ENCODE measurements around the gene TFAP2A.
A peak's percentile ranks its signal among the peaks of the same experiment; 100 is the strongest.

TFAP2A gene

DNA sequence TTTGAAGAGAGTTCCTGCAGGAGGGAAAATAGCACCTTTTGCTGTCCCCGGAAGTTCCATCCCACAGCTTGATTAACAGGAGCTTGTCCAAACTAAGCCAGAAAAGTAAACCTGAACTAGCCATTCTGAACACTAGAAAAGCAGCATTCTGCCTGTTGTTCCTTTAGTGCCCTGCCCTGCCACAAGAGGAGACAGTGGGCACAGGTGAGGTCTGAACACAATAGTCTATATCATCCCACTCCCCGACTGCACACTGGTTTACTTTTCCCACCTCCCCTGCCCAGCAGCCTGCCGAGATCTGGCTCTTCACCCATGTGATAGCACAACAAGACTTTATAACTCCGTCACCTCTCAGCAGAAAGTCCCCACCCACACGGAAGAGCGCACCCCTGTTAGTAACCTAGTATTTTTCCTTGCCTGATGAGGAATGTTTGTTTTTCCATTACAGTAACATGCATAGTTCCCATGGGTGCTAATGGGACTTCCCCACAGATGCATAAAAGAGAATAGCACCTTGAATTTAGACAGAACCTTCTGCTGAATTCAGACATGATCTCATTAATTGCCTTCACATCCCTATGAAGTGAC, 59.7 kb downstream of the TFAP2A start:
- H2BK12ac ChIP-seq (ENCODE audit: low read length) = no peak overlapping the region
- H3K4me1 ChIP-seq (ENCODE audit: control insufficient read depth in 2 of 2, insufficient read depth in 1 of 2, low read depth in 1 of 2, low read length in 2 of 2) = no peaks in the 10 kb centered on the region
- H2AFZ ChIP-seq (ENCODE audit: low read length) = no peak overlapping the region
- H3K36me3 ChIP-seq (replicated peaks in 1 of 2; ENCODE audit: control insufficient read depth in 2 of 2, insufficient read depth in 2 of 2, low read length in 2 of 2) = no peaks in the 10 kb centered on the region
- DNase-seq (ENCODE audit: low spot score) = no peak
- H2BK15ac ChIP-seq (ENCODE audit: low read length) = no peak overlapping the region
- H3K23ac ChIP-seq (ENCODE audit: low read depth, low read length, poor library complexity) = no peak overlapping the region
- H3K9ac ChIP-seq (ENCODE audit: low read depth, low read length, poor library complexity) = no peak overlapping the region
- H3K18ac ChIP-seq (ENCODE audit: low read length) = no peak overlapping the region
- no peak overlapping the region for H2AK5ac ChIP-seq (ENCODE audit: low read depth, low read length)
- H3K79me1 ChIP-seq (ENCODE audit: low read depth, low read length) = no peaks in the 10 kb centered on the region
- no peak overlapping the region for H3K27ac ChIP-seq (replicated peaks; ENCODE audit: low read length)
- no peak overlapping the region for H3K14ac ChIP-seq (ENCODE audit: low read length)
- H3K27me3 ChIP-seq (ENCODE audit: control insufficient read depth in 3 of 3, insufficient read depth in 3 of 3, low read depth in 1 of 3, low read length in 3 of 3) = no peaks in the 10 kb centered on the region
- no peak overlapping the region for H2BK120ac ChIP-seq (ENCODE audit: low read depth, low read length)
- no peaks in the 10 kb centered on the region for H3K9me3 ChIP-seq (replicated peaks in 1 of 2; ENCODE audit: control insufficient read depth in 2 of 2, insufficient read depth in 1 of 2, low read depth in 1 of 2, low read length in 2 of 2)
- H3K4me3 ChIP-seq (ENCODE audit: low read length in 2 of 2) = no peak overlapping the region
- no peak overlapping the region for H3K4ac ChIP-seq (ENCODE audit: low read length)
- WGBS, 2 donors (ENCODE audit: extremely low coverage in 2 of 2, insufficient read length in 2 of 2, insufficient replicate concordance in 1 of 2) = no CpG with 5 or more reads among the region's 6 CpGs
- no peak overlapping the region for H4K8ac ChIP-seq (ENCODE audit: low read depth, low read length)
- no peak overlapping the region for H2BK5ac ChIP-seq (ENCODE audit: low read length)
- H3K4me2 ChIP-seq (ENCODE audit: insufficient read depth, low read length, poor library complexity, severe bottlenecking) = no peak overlapping the region
- H4K91ac ChIP-seq (ENCODE audit: low read depth, low read length, poor library complexity) = no peak overlapping the region

DNA sequence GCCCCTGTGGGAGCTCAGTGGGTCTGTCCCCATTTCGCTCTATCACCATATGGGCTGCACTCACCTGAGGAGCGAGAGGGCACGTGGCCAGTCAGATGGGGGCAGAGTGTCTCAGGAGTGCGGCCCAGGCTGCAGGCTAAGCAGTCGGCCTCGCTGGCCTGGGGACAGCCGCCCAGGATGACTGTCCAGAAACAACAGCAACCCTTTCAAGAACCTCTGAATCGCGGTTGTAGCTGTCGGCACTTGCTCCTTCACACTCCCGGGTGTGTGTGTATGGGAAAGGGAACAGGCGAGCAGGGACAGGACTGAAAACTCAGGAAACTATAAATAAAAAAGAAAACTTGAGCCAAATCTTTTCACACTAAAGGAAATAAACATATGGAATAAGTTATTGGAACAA, 63.1 kb downstream of the TFAP2A start:
- H3K36me3 ChIP-seq (replicated peaks in 1 of 2; ENCODE audit: control insufficient read depth in 2 of 2, insufficient read depth in 2 of 2, low read length in 2 of 2) = no peaks in the 10 kb centered on the region
- no peak overlapping the region for H2AK5ac ChIP-seq (ENCODE audit: low read depth, low read length)
- H2BK12ac ChIP-seq (ENCODE audit: low read length) = no peak overlapping the region
- no peaks in the 10 kb centered on the region for H3K27me3 ChIP-seq (ENCODE audit: control insufficient read depth in 3 of 3, insufficient read depth in 3 of 3, low read depth in 1 of 3, low read length in 3 of 3)
- H2BK5ac ChIP-seq (ENCODE audit: low read length) = no peak overlapping the region
- no peak for DNase-seq (ENCODE audit: low spot score)
- H2AFZ ChIP-seq (ENCODE audit: low read length) = no peak overlapping the region
- no peaks in the 10 kb centered on the region for H3K4me1 ChIP-seq (ENCODE audit: control insufficient read depth in 2 of 2, insufficient read depth in 1 of 2, low read depth in 1 of 2, low read length in 2 of 2)
- no peak overlapping the region for H3K14ac ChIP-seq (ENCODE audit: low read length)
- no peak overlapping the region for H2BK120ac ChIP-seq (ENCODE audit: low read depth, low read length)
- no peak overlapping the region for H3K27ac ChIP-seq (replicated peaks; ENCODE audit: low read length)
- no CpG with 5 or more reads among the region's 12 CpGs for WGBS, 2 donors (ENCODE audit: extremely low coverage in 2 of 2, insufficient read length in 2 of 2, insufficient replicate concordance in 1 of 2)
- no peak overlapping the region for H3K4me2 ChIP-seq (ENCODE audit: insufficient read depth, low read length, poor library complexity, severe bottlenecking)
- no peak overlapping the region for H4K91ac ChIP-seq (ENCODE audit: low read depth, low read length, poor library complexity)
- H3K9ac ChIP-seq (ENCODE audit: low read depth, low read length, poor library complexity) = no peak overlapping the region
- no peaks in the 10 kb centered on the region for H3K79me1 ChIP-seq (ENCODE audit: low read depth, low read length)
- H3K23ac ChIP-seq (ENCODE audit: low read depth, low read length, poor library complexity) = no peak overlapping the region
- no peak overlapping the region for H4K8ac ChIP-seq (ENCODE audit: low read depth, low read length)
- H3K9me3 ChIP-seq (replicated peaks in 1 of 2; ENCODE audit: control insufficient read depth in 2 of 2, insufficient read depth in 1 of 2, low read depth in 1 of 2, low read length in 2 of 2) = no peaks in the 10 kb centered on the region
- H3K4me3 ChIP-seq (ENCODE audit: low read length in 2 of 2) = no peak overlapping the region
- no peak overlapping the region for H2BK15ac ChIP-seq (ENCODE audit: low read length)
- no peak overlapping the region for H3K4ac ChIP-seq (ENCODE audit: low read length)
- peak overlapping the region; percentile 89 for H3K18ac ChIP-seq (ENCODE audit: low read length)

DNA sequence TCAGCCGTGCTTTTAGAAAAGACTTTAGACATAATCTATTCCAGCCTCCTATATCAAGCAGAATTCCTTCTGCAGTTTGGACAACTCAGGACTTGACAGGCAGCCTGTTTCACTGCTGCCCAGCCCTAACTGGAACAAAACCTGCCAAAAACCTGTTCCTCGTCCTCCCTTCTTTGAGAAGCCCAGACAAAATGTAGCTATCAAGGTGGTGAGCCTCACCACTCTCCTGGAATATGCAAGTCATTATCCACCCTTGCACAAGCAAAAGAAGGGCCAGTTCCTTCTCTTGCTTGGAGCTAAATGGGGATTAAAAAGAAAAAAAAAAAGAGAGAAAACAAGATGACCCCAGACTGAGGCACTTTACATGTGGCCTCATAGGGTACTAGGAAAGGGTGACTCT, 64.2 kb downstream of the TFAP2A start:
- Histone ChIP-seq H4K8ac (ENCODE audit: low read depth, low read length) (no peak overlapping the region), H3K18ac (ENCODE audit: low read length) (no peak overlapping the region), H2BK120ac (ENCODE audit: low read depth, low read length) (no peak overlapping the region), H3K9ac (ENCODE audit: low read depth, low read length, poor library complexity) (no peak overlapping the region), H3K23ac (ENCODE audit: low read depth, low read length, poor library complexity) (no peak overlapping the region), H3K4me1 (ENCODE audit: control insufficient read depth in 2 of 2, insufficient read depth in 1 of 2, low read depth in 1 of 2, low read length in 2 of 2) (no peaks in the 10 kb centered on the region), H2AFZ (ENCODE audit: low read length) (no peak overlapping the region), H2BK15ac (ENCODE audit: low read length) (no peak overlapping the region), H3K4me3 (ENCODE audit: low read length in 2 of 2) (no peak overlapping the region), H2AK5ac (ENCODE audit: low read depth, low read length) (no peak overlapping the region), H3K36me3 (replicated peaks in 1 of 2; ENCODE audit: control insufficient read depth in 2 of 2, insufficient read depth in 2 of 2, low read length in 2 of 2) (no peaks in the 10 kb centered on the region), H3K79me1 (ENCODE audit: low read depth, low read length) (no peaks in the 10 kb centered on the region), H3K4ac (ENCODE audit: low read length) (no peak overlapping the region), H3K9me3 (replicated peaks in 1 of 2; ENCODE audit: control insufficient read depth in 2 of 2, insufficient read depth in 1 of 2, low read depth in 1 of 2, low read length in 2 of 2) (no peaks in the 10 kb centered on the region), H3K27ac (replicated peaks; ENCODE audit: low read length) (no peak overlapping the region), H2BK5ac (ENCODE audit: low read length) (no peak overlapping the region), H3K14ac (ENCODE audit: low read length) (no peak overlapping the region), H4K91ac (ENCODE audit: low read depth, low read length, poor library complexity) (no peak overlapping the region), H3K27me3 (ENCODE audit: control insufficient read depth in 3 of 3, insufficient read depth in 3 of 3, low read depth in 1 of 3, low read length in 3 of 3) (no peaks in the 10 kb centered on the region), H3K4me2 (ENCODE audit: insufficient read depth, low read length, poor library complexity, severe bottlenecking) (no peak overlapping the region), H2BK12ac (ENCODE audit: low read length) (no peak overlapping the region)
- no peak for DNase-seq (ENCODE audit: low spot score)
- no CpG with 5 or more reads among the region's 2 CpGs for WGBS, 2 donors (ENCODE audit: extremely low coverage in 2 of 2, insufficient read length in 2 of 2, insufficient replicate concordance in 1 of 2)

DNA sequence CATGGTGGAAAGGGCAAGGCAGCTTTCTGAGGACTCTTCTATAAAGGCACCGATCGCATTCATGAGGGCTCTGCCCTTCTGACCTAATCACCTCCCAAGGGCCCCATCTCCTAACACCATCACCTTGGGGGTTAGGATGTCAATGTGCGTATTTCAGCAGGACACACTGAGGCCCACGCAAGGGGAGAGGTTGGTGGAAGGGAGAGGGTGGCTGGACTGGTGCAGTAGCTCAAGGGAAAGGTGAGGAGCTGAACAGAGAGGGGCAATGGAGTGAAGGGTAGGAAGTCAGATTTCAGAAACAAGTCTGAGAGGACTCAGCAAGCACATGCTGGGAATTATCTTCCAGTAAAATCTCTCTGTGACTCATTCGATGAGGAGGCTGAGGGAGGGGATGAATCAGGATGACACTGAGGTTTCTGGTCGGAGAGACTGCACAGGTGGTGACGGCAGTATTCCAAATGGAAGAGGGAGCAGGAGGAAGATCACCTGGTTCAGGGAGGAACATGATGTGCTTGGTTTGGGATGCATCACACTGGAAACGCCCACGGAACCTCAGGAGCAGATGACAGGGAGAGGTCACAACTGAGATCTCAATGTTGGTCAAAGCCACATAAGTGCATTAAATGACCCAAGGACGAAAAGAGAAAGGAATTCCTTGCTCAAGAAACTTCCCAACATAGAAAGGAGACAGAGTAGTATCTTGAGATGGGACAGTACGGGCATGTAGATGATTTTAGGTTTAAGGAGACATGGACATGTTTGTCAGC, 67.1 kb downstream of the TFAP2A start:
- Histone ChIP-seq H3K4me3 (ENCODE audit: low read length in 2 of 2) (no peak overlapping the region), H2BK5ac (ENCODE audit: low read length) (no peak overlapping the region), H2BK15ac (ENCODE audit: low read length) (no peak overlapping the region), H3K9me3 (replicated peaks in 1 of 2; ENCODE audit: control insufficient read depth in 2 of 2, insufficient read depth in 1 of 2, low read depth in 1 of 2, low read length in 2 of 2) (no peaks in the 10 kb centered on the region), H3K27me3 (ENCODE audit: control insufficient read depth in 3 of 3, insufficient read depth in 3 of 3, low read depth in 1 of 3, low read length in 3 of 3) (no peaks in the 10 kb centered on the region), H3K23ac (ENCODE audit: low read depth, low read length, poor library complexity) (no peak overlapping the region), H2AFZ (ENCODE audit: low read length) (no peak overlapping the region), H3K18ac (ENCODE audit: low read length) (no peak overlapping the region), H3K4me1 (ENCODE audit: control insufficient read depth in 2 of 2, insufficient read depth in 1 of 2, low read depth in 1 of 2, low read length in 2 of 2) (no peaks in the 10 kb centered on the region), H4K8ac (ENCODE audit: low read depth, low read length) (no peak overlapping the region), H3K79me1 (ENCODE audit: low read depth, low read length) (no peaks in the 10 kb centered on the region), H4K91ac (ENCODE audit: low read depth, low read length, poor library complexity) (no peak overlapping the region), H3K36me3 (replicated peaks in 1 of 2; ENCODE audit: control insufficient read depth in 2 of 2, insufficient read depth in 2 of 2, low read length in 2 of 2) (no peaks in the 10 kb centered on the region), H3K4me2 (ENCODE audit: insufficient read depth, low read length, poor library complexity, severe bottlenecking) (no peak overlapping the region), H3K9ac (ENCODE audit: low read depth, low read length, poor library complexity) (no peak overlapping the region), H2BK12ac (ENCODE audit: low read length) (no peak overlapping the region), H2AK5ac (ENCODE audit: low read depth, low read length) (no peak overlapping the region), H2BK120ac (ENCODE audit: low read depth, low read length) (no peak overlapping the region), H3K27ac (replicated peaks; ENCODE audit: low read length) (no peak overlapping the region), H3K14ac (ENCODE audit: low read length) (no peak overlapping the region), H3K4ac (ENCODE audit: low read length) (no peak overlapping the region)
- no CpG with 5 or more reads among the region's 11 CpGs for WGBS, 2 donors (ENCODE audit: extremely low coverage in 2 of 2, insufficient read length in 2 of 2, insufficient replicate concordance in 1 of 2)
- no peak for DNase-seq (ENCODE audit: low spot score)

Data from neuronal stem cell (in vitro differentiated cells).